ENCODE results near the gene SNED1.

SNED1 gene

GRCh38 chr2:240992572-240993291 lies 5.7 kb upstream of the SNED1 start:
- FAIRE-seq: no peak

GRCh38 chr2:240993446-240994170 lies 4.8 kb upstream of the SNED1 start:
- no peak for FAIRE-seq

DNA sequence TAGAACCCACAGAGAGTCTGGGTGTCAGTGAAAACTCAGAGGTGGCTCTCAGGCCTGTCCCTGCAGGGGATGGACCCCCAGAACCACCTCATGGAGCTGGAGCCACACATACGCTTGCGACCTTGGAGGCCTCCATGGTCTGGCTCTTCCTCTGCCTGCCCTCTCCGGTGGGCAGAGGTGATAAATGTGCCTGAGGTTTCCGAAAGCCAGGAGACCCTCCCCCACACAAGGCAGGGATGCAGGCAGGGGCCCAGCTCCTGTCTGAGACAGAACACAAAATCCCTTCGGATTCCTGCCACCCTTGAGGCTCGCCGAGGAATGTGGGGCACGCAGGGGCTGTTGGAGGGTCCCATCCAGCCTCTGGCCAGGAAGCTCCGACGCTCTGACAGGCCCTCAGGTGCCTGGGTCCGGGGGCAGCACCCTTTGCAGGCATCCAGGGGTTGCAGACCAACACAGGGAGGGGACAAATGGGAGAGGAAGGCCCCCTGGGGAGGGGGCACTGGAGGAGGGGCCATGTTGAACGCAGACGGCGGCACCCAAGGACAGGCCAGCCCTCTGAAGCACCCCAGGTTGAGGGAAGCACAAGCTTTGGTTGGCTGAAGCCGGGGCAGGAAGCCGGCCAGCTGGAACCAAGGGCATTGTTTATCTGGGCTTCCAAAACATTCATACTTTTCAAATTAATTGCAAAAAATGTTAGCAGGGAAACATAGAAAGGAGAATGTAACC lies 4.1 kb upstream of the SNED1 start:
- FAIRE-seq: no peak

DNA sequence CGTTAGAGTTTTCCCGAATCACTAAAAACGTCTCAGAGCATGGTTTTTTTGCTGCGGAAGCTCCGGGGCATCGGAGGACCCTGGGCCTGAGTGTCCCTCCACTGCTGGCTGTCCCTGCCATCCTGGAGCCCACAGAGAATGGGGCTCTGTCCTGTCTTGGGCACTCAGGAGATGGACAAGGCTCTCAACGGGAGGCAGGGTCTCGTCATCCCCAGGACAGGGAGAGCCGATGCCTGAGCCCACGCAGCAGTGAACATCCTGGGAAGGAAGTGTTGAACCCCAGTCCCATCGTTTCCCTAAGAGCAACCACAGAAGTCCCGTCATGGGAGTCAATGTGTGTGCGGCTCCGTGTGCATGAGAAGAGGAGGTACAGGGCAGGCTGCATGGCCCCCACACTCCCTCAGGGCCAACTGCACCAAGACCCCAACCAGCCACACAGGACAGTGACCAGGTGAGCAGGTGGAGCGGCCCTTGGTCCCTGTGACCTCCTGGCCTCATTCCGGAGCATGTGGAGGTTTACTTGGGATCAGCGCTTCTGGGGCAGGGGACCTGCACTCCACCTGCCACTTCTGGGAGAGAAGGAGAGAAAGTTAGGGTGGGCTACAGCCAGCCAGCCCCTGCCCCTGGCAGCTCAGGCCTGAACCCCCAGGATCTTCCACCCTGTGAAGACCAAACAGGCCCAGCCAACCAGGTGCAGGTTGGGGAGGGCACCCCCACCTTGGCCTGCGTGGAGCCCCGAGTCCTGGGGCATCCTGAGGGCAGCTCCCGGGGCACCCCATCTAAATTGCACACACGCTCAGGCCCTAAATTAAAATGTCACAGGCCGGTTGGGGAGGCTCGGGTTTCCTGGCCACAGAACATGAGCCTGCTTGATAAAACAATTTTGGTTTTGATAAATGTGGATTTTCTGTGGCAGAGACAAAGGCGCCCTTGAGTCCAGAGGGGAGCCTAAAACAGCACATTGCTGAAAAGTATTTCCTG lies 3.1 kb upstream of the SNED1 start:
- no peak for FAIRE-seq

DNA sequence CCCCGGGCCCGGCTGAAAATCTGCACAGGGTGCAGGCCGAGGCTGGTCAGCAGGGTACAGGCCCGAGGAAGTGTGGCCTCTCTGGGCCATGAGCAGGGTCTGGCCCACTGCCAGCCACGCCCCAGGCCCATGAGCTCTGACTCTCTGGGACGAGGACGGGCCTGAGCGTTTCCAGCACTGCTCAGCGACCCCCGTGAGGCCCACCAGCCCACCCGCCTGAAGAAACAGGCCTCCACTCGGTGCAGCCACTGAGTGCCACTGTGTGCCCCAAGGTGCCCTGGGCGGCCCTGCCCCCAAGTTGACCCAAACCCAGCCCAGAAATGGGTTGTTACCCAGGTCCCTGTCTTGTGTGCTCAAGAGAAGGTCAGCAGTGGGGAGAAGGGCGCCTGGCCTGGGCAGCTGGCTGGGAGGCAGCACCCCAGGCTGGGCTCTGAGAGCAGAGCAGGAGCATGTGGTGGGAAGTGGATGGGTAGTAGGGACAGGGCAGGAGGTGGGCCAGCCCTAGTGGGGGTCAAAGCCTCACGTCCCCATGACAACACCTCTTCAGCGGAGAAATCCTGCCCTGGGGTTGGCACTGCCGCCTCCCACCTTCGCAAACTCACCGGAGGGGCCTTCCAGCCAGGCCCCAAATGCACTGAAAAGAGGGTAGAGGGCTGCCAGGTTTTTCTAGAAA lies 2.1 kb upstream of the SNED1 start:
- no peak for FAIRE-seq

DNA sequence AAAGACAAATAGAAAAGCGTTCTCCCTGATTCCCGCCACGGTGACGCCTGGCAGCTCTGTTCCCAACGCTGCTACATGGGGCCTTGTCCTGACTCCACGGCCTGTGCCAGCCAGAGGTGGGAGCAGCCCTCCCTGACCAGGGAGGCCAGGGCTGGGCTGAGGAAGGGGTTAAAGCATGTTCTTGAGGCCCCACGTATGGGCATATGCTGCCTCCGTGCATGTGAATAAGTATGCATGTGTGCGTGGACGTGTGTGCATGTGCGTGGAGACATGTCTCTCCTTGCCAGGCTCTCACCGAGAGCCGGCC lies 1.6 kb upstream of the SNED1 start:
- no peak for FAIRE-seq

DNA sequence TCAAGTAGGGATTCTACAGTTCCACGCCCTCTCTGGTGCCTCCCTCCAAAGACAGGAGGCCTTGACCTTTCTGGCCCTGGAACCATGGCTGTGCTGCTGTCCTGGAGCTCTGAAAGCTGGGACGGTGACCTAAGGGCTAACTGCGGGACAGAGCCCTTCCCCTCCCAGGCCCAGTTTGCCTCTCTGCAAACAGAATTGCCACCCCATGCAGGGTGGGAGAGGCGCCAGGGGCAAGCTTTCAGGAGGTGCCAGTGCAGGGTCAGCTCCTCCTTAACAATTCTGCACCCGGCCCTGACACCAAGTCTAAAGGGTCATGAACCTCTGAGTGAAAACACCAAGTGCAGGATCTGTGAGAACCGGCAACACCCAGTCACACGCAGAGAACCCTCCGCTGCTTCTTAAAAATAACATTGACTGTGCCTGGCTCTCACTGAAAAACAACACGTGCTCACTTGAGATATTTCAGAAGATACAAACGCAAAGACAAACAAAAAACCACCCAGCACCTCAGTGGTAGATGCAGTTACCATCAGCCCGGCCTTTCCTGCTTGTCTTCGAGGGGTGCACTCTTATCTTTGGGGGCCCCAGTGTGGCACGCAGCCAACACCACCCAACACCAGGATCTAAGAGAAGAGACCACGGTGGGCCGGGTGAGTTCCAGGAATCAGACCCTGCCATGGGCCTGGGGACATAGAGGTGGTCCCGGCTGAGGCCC lies 1.1 kb upstream of the SNED1 start:
- no peak for FAIRE-seq

GRCh38 chr2:240998706-240998994 lies 232 bp downstream of the SNED1 start:
- no peak for FAIRE-seq

DNA sequence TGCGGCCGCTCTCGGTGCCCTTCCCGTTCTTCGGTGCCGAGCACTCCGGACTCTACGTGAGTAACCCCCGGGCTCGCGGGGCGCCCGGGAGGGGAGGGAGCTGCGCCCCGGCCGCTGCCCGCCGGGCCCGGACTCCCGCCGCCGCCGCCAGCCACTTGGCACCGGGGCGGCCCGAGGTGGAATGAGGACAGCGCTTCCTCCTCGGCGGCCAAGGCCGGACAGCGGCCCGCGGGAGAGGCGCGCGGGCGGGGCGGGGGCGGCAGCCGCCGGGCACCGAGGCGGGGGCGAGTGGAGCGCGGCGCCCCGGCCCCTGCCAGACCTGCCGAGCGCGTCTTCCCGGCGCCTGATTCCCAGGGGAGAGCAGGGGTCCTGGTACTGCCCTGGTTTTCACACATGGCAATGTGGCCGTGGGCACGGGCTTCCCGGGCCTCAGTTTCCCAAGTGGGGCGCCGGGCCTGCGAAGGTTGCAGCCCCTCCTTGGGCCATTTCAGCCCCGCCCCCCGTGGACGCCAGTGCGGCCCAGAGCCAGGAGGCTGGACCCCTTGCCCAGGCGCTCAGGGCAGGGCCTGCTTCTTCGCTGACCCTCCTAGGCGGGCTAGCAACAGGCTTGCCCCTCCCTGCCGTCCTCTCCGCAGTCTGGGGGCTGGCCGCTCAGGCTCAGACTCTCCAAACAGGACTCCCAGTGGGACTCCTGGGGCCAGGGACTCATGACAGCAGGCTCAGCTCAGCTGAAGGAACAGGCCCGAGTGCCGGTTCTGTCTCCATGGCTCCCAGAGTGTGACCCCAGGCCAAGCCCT lies 775 bp downstream of the SNED1 start:
- no peak for FAIRE-seq

- FAIRE-seq: no peak
Observed at GRCh38 chr2:240999873-241000541, 1.6 kb downstream of the SNED1 start.

DNA sequence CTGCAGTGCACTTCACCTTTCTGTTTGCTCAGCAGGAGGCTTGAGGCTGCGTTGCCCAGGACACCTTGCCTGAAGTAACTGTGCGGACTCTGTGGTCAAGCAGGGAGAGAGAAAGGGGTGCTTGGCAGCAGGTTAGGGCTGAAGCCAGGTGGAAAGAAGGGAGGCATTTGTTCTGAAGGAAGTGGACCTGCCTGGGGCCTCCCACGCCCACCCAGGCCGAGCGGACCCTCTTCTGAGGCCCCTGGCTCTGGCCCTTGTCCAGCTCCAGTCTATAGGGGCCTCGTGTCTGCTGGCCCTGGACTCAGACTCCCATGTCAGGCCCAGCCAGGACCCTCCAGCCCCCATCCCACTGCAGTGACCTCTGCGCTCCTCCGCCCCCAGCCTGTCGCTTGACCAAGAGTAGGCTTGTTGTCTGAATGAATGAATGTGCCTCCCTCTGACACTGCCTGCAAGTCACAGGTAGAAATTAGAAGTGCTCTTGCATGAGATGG lies 2.5 kb downstream of the SNED1 start:
- no peak for FAIRE-seq

DNA sequence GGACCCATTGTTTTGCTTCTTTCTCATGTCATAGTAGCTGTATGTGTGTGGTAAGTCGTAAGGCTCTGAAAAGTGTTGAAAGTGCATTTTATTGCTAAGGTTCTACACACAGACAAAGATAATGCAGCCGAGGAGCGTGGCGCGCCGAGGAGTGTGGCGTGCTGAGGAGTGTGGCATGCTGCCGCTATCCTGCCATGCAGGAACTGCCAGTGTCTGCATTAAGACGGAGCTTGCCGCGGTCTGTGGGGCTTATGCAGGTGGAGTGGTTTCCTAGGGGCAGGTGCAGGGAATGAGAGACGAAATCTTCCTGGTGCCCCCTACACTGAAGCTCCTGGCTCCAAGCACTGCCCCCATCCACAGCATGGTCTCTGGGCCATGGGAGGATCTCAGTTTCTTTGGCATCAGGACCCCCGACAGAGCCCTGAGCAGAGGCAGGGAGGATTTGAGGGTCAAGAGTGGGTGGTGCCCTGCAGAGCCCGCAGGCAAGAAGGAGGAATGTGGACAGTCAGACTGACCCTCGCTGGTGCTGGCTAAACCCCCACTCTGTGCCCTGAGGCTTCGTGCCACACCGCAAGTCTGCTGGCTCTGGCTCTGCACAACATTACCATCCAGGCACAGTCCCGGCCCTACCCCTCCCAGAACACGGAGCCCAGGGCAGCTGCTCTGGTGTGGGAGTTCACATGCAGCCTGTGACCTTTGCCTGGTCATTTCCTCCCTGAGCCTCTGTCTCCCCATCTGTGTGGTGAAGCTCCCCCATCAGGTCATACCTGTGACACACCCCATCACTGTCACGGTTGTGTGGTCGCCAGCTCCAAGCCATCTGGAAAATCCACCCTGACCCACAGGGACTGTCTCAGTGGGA lies 3.2 kb downstream of the SNED1 start:
- no peak for FAIRE-seq

GRCh38 chr2:241002275-241003046 lies 4.0 kb downstream of the SNED1 start:
- FAIRE-seq: no peak

- FAIRE-seq: no peak
Observed at GRCh38 chr2:241003047-241003360, 4.6 kb downstream of the SNED1 start.

DNA sequence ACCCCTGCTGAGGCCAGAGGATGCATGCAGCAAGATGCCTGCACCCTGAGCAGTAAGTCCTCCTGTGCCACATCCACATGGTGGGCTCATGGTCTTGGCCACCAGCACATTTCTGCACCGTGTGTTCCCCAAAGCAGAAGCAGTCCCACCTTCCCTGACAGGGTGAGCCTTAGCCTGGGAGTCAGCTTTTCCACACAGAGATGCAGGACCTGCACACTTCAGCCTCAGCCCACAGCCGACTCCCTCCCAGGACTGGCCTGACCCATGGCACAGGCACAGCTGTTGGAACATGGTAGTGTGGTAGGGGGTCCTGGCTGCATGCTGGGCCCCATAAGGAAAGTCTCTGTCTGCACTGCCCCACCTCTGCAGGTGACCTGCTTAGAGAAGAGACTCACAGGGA lies 5.0 kb downstream of the SNED1 start:
- no peak for FAIRE-seq

DNA sequence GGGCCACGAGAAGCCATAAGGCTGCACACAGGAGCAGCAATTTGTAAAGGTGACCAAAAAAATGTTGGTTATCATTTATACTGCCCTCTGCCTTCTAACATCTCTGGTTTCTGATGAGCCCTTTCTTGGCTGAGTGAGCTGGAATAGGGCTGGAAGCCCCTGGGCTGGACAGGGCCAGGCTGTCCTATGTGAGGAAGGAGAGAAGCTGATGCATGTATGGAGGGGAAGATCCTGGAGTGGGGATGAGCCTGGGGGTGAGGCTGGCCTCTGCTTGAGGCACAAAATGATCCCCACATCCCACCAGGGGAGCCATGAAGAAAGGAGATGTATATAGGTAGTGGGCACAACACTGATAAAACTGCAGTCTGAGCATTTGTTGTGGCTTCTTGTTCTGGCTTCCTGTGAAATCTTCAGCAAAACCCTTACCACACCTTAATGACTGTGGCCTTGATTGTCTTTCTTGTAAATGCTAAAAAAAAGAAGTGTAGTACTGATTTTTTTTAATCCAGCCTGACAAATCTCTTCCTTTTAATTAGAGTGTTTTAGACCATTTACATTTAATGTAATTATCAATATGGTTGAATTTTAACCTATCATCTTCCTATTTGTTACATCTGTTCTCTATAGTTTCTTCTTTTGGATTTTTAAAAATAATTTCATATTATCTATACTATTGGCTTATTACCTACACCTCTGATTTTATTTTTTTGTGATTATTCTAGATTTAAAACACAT lies 5.6 kb downstream of the SNED1 start:
- FAIRE-seq: no peak

GRCh38 chr2:241005569-241005968 lies 7.2 kb downstream of the SNED1 start:
- no peak for FAIRE-seq

DNA sequence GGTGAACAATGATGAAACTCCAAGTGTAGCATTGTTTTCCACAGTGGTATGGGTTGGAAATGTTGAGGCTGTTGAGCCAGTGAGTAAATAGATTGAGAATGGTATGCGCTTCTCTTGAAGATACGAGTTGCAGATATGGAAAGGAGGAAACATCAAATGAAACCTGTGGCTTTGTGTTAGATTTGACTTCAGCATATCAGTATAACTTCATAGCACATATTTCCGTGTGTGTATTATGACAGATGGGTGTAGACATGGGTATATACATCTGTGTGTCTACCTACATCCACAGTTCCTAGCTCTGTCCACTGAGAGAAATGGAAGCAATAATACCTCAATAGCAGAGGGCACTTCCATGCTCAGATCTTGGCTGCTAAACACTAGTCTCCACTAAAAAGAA lies 8.0 kb downstream of the SNED1 start:
- no peak for FAIRE-seq
